Trophoblast cell (in vitro differentiated cells and primary cell): ENCODE data around the gene SMIM44.

ENCODE experiments used
- DNase-seq, 2 donors: peaks; one replicate each; pipeline ENCODE4 v3.0.0-alpha.2; 2016
- H2AFZ ChIP-seq: 2 replicates; pipeline ENCODE4 v1.6.1; 2013; ENCODE audit warnings: low read length, moderate library complexity, mild to moderate bottlenecking; ENCODE audit not compliant: insufficient read depth, poor library complexity
- H2AK5ac ChIP-seq: 2 replicates; pipeline ENCODE4 v1.6.1; 2013; ENCODE audit warnings: mild to moderate bottlenecking, low read length
- H2BK120ac ChIP-seq: 2 replicates; pipeline ENCODE4 v1.6.1; 2013; ENCODE audit warnings: low read length, mild to moderate bottlenecking, moderate library complexity; ENCODE audit not compliant: insufficient read depth, poor library complexity
- H2BK12ac ChIP-seq: 2 replicates; pipeline ENCODE4 v1.6.1; 2013; ENCODE audit warnings: mild to moderate bottlenecking, low read length, moderate library complexity
- H2BK5ac ChIP-seq: 2 replicates; pipeline ENCODE4 v1.6.1; 2013; ENCODE audit warnings: low read length, low read depth, moderate library complexity, mild to moderate bottlenecking; ENCODE audit not compliant: poor library complexity
- H3K14ac ChIP-seq: 2 replicates; pipeline ENCODE4 v1.6.1; 2013; ENCODE audit warnings: mild to moderate bottlenecking, low read length
- H3K18ac ChIP-seq: 2 replicates; pipeline ENCODE4 v1.6.1; 2013; ENCODE audit warnings: mild to moderate bottlenecking, low read length
- H3K23ac ChIP-seq: 2 replicates; pipeline ENCODE4 v1.6.1; 2013; ENCODE audit warnings: low read length
- H3K27ac ChIP-seq: 2 replicates; pipeline ENCODE4 v1.5.1; 2013; ENCODE audit warnings: low read depth, mild to moderate bottlenecking, inconsistent platforms, low read length, moderate library complexity
- H3K27me3 ChIP-seq: 2 replicates; pipeline ENCODE4 v1.6.1; 2013; ENCODE audit warnings: inconsistent platforms, mild to moderate bottlenecking, low read length, moderate library complexity; ENCODE audit not compliant: insufficient read depth
- H3K36me3 ChIP-seq, 2 experiments: 1 replicate in 1 of 2; 2 replicates in 1 of 2; pipeline ENCODE4 v1.6.1; 2013; ENCODE audit warnings: low read length in 2 of 2, mild to moderate bottlenecking in 2 of 2, moderate library complexity in 1 of 2; ENCODE audit not compliant: insufficient read depth in 2 of 2, control insufficient read depth in 1 of 2
- H3K4ac ChIP-seq: 2 replicates; pipeline ENCODE4 v1.6.1; 2013; ENCODE audit warnings: low read depth, mild to moderate bottlenecking, low read length, moderate library complexity
- H3K4me1 ChIP-seq, 2 experiments: 1 replicate in 1 of 2; 2 replicates in 1 of 2; pipeline ENCODE4 v1.6.1; 2013; ENCODE audit warnings: low read length in 2 of 2, mild to moderate bottlenecking in 2 of 2, moderate library complexity in 1 of 2; ENCODE audit not compliant: insufficient read depth in 2 of 2, control insufficient read depth in 1 of 2
- H3K4me2 ChIP-seq: 2 replicates; pipeline ENCODE4 v1.6.1; 2013; ENCODE audit warnings: inconsistent platforms, mild to moderate bottlenecking, low read length, moderate library complexity
- H3K4me3 ChIP-seq: 2 replicates; pipeline ENCODE4 v1.5.1; 2013; ENCODE audit warnings: mild to moderate bottlenecking, low read depth, low read length, inconsistent platforms
- H3K79me1 ChIP-seq: one replicate; pipeline ENCODE4 v1.6.1; 2013; ENCODE audit warnings: low read length
- H3K79me2 ChIP-seq: 2 replicates; pipeline ENCODE4 v1.6.1; 2013; ENCODE audit warnings: low read length, mild to moderate bottlenecking; ENCODE audit not compliant: control insufficient read depth, insufficient read depth, poor library complexity
- H3K9ac ChIP-seq: 2 replicates; pipeline ENCODE4 v1.6.1; 2013; ENCODE audit warnings: mild to moderate bottlenecking, low read length
- H3K9me3 ChIP-seq: 2 replicates; pipeline ENCODE4 v1.6.1; 2013; ENCODE audit warnings: low read depth, mild to moderate bottlenecking, control low read depth, inconsistent platforms, low read length; ENCODE audit not compliant: insufficient read depth
- H4K12ac ChIP-seq: 2 replicates; pipeline ENCODE4 v1.6.1; 2013; ENCODE audit warnings: low read depth, mild to moderate bottlenecking, low read length, moderate library complexity
- H4K8ac ChIP-seq: 2 replicates; pipeline ENCODE4 v1.6.1; 2013; ENCODE audit warnings: low read depth, mild to moderate bottlenecking, low read length, moderate library complexity
- H4K91ac ChIP-seq: one replicate; pipeline ENCODE4 v1.6.1; 2013; ENCODE audit warnings: low read depth, mild to moderate bottlenecking, low read length, moderate library complexity
- WGBS: extraction: QIAGEN DNeasy Blood & Tissue Kit; methylation state at CpG from one replicate; pipeline ENCODE4 v1.1.7; 2013; ENCODE audit warnings: missing lambda C conversion rate; ENCODE audit not compliant: insufficient read length, insufficient coverage; ENCODE audit errors: extremely low coverage; 5-methylcytosine and 5-hydroxymethylcytosine counted together

The SMIM44 gene

DNA sequence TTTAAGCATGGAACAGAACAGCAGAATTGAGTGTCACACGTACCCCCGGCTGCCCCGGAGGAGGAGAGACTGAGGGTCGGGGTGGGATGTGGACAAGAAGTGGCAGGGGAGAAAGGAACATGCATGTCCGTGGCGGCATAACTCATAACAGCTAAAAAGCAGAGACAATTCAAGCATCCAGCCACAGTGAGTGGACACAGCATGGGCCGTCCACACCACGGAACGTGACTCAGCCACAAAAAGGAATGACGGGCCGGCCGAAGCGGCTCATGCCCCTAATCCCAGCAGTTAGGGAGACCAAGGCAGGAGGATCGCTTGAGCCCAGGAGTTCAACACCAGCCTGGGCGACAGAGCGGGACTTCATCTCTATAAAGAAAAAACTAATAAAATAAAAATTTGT lies 9.7 kb upstream of the SMIM44 start:
- H4K12ac ChIP-seq: no peak overlapping the region
- no peak overlapping the region for H3K14ac ChIP-seq
- no peak overlapping the region for H3K4me2 ChIP-seq
- no peaks in the 10 kb centered on the region for H3K4me1 ChIP-seq
- H2BK120ac ChIP-seq: no peak overlapping the region
- no peak overlapping the region for H4K91ac ChIP-seq
- WGBS: no CpG with 5 or more reads among the region's 16 CpGs
- H2AK5ac ChIP-seq: no peak overlapping the region
- H3K9me3 ChIP-seq: no peaks in the 10 kb centered on the region
- H3K18ac ChIP-seq: no peak overlapping the region
- no peak overlapping the region for H3K4ac ChIP-seq
- no peak overlapping the region for H3K27ac ChIP-seq
- H3K23ac ChIP-seq: no peak overlapping the region
- no peak for DNase-seq
- no peak overlapping the region for H4K8ac ChIP-seq
- H2BK5ac ChIP-seq: no peak overlapping the region
- H2BK12ac ChIP-seq: no peak overlapping the region
- H3K79me1 ChIP-seq: no peaks in the 10 kb centered on the region
- no peaks in the 10 kb centered on the region for H3K27me3 ChIP-seq
- H3K36me3 ChIP-seq: peaks cover 49 to 57% of the 10 kb centered on the region in 2 experiments
- no peaks in the 10 kb centered on the region for H3K79me2 ChIP-seq
- H3K9ac ChIP-seq: peak overlapping the region; percentile 55
- no peak overlapping the region for H2AFZ ChIP-seq
- no peak overlapping the region for H3K4me3 ChIP-seq

DNA sequence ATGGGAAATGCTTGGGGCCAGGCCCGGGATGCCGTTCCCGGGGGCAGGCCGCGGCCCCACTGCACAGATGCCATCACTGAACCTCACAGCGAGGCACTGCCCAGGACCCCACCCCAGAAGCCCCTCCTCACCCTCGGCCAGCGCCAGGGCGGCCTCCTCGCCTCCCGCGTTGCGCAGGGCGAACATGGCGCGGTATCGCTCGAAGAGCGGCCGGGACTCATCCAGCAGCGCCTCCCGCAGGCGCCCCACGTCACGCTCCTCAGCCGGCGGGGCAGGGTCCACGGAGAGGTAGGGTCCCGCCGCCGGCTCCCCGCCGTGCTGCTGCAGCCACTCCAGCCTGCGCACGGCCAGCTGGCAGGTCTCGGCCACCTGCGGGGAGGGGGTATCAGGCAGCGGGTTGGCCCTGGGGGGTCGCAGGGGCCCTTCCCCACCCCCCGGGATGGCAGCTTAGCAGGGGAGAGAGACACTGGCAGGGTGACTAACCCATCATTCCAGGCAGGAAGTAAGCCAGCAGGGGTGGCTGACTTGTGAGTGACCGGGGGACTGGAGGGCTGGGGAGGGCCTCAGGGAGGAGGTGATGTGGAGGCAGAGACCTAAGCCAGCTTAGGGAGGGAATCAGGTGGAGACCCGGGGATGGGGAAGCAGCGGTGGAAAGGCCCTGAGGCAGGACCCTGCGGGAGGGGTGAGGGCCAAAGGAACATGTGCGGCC lies 9.0 kb upstream of the SMIM44 start:
- no peak overlapping the region for H2BK12ac ChIP-seq
- H3K9ac ChIP-seq: no peak overlapping the region
- H3K18ac ChIP-seq: no peak overlapping the region
- no peaks in the 10 kb centered on the region for H3K79me2 ChIP-seq
- no peak overlapping the region for H3K4me3 ChIP-seq
- no peak overlapping the region for H2AFZ ChIP-seq
- peaks cover 49 to 54% of the 10 kb centered on the region in 2 experiments for H3K36me3 ChIP-seq
- H3K4ac ChIP-seq: no peak overlapping the region
- H3K14ac ChIP-seq: no peak overlapping the region
- H3K4me1 ChIP-seq: no peaks in the 10 kb centered on the region
- H4K12ac ChIP-seq: no peak overlapping the region
- no peak overlapping the region for H2AK5ac ChIP-seq
- H3K4me2 ChIP-seq: no peak overlapping the region
- no peak for DNase-seq
- H3K23ac ChIP-seq: no peak overlapping the region
- no CpG with 5 or more reads among the region's 45 CpGs for WGBS
- no peak overlapping the region for H4K8ac ChIP-seq
- H2BK120ac ChIP-seq: no peak overlapping the region
- no peaks in the 10 kb centered on the region for H3K27me3 ChIP-seq
- H3K79me1 ChIP-seq: no peaks in the 10 kb centered on the region
- no peaks in the 10 kb centered on the region for H3K9me3 ChIP-seq
- H3K27ac ChIP-seq: no peak overlapping the region
- H4K91ac ChIP-seq: no peak overlapping the region
- no peak overlapping the region for H2BK5ac ChIP-seq

DNA sequence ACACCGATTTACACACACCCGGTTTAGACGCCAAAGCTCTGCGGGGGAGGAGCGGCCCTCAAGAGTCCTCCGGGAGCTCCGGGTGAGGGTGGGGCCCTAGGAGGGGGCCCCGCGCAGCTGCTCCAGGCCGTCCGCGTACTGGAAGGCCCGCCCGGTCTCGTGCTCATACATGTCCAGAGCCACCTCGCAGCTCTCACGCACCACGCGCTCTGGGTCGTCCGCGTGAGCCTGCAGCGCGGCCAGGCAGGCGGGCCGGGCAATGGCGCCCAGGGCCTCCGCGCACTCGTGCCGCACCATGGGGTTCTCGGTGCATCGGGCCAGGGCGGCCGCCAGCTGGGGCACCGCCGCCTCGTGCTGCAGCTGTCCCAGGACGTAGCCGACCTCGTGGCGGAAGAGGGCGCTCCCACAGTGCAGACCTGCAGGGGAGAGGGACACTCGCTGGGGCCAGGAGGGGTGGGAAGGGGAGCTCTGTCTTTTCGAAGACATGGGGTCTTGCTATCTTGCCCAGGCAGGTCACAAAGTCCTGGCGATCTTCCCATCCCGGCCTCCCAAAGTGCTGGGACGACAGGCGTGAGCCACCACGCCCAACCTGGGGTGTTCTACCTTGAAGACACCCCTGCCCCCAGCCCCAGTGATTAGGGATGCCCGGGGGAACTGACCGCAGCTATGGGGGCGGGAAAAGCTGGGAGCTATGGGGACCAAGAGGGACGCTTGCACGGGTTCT lies 8.3 kb upstream of the SMIM44 start:
- Histone ChIP-seq H3K9me3 (no peaks in the 10 kb centered on the region), H4K91ac (no peak overlapping the region), H3K18ac (no peak overlapping the region), H2BK5ac (no peak overlapping the region), H3K23ac (no peak overlapping the region), H3K79me2 (no peaks in the 10 kb centered on the region), H3K4ac (no peak overlapping the region), H3K4me3 (peak overlapping the region; percentile 20), H3K9ac (no peak overlapping the region), H3K14ac (no peak overlapping the region), H2BK120ac (no peak overlapping the region), H2BK12ac (no peak overlapping the region), H3K4me1 (no peaks in the 10 kb centered on the region), H3K27me3 (no peaks in the 10 kb centered on the region), H3K36me3 (peaks cover 46 to 49% of the 10 kb centered on the region in 2 experiments), H2AFZ (no peak overlapping the region), H4K12ac (no peak overlapping the region), H3K27ac (no peak overlapping the region), H3K79me1 (no peaks in the 10 kb centered on the region), H3K4me2 (no peak overlapping the region), H2AK5ac (no peak overlapping the region), H4K8ac (no peak overlapping the region)
- WGBS: no CpG with 5 or more reads among the region's 55 CpGs
- no peak for DNase-seq

DNA sequence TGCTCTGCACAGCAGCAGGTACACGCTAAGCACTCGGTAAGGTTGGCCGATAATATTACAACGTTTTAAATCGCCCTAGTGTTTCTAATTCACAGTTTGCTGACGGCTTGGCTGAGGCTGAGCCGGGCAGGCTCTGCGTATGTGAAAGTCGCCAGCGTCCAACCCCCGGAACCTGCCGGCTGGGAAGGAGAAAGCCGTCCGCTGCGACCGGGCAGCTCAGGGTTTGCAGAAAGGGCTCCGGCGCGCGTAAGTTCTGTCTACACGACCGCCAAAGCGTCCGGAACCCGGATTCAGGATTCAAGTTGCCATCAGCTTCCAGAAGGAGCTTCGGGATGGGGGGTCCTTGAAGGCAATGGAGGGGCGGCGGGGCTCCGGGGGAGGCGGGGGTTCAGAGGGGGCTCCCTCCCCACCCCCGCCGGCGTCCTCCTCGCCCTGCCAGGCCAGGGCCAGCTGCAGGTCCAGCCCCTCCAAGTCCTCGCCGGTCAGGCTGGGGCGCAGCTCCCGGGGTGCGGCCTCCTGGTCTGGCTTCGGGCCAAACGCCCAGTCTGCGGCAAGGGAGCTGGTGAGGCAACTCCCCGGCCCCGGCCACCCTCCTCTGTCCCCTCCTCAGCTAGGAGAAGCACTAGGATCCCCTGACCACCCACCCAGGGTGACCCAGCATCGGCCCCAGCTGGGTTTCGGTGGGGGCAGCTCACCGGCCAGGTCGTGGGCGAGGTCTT lies 575 bp downstream of the SMIM44 start:
- H3K23ac ChIP-seq: no peak overlapping the region
- H2AK5ac ChIP-seq: no peak overlapping the region
- no peak overlapping the region for H3K27ac ChIP-seq
- no peak overlapping the region for H2BK120ac ChIP-seq
- no peak overlapping the region for H3K9ac ChIP-seq
- H3K4ac ChIP-seq: no peak overlapping the region
- H3K36me3 ChIP-seq: no peaks in the 10 kb centered on the region
- DNase-seq: no peak
- H2BK5ac ChIP-seq: no peak overlapping the region
- H3K4me1 ChIP-seq: no peaks in the 10 kb centered on the region
- H4K91ac ChIP-seq: no peak overlapping the region
- no peak overlapping the region for H3K4me3 ChIP-seq
- H3K9me3 ChIP-seq: peaks cover 7% of the 10 kb centered on the region
- H3K27me3 ChIP-seq: no peaks in the 10 kb centered on the region
- H2BK12ac ChIP-seq: no peak overlapping the region
- H2AFZ ChIP-seq: no peak overlapping the region
- H3K14ac ChIP-seq: no peak overlapping the region
- H4K8ac ChIP-seq: no peak overlapping the region
- no peaks in the 10 kb centered on the region for H3K79me1 ChIP-seq
- no peaks in the 10 kb centered on the region for H3K79me2 ChIP-seq
- H3K18ac ChIP-seq: no peak overlapping the region
- H3K4me2 ChIP-seq: no peak overlapping the region
- H4K12ac ChIP-seq: no peak overlapping the region
- WGBS: no CpG with 5 or more reads among the region's 49 CpGs
